NCI-H1417 (cell line): ENCODE measurements around the gene OR13J1.
A peak's percentile ranks its signal among the peaks of the same experiment; 100 is the strongest.
"Not testable (repeated sequence)": the region's sequence is repeated elsewhere in the genome, so short reads cannot be mapped to it uniquely, and the experiment has no call there.

Experiments
- DNase-seq, 3 experiments: peaks; one replicate each; lab custom pipeline; 2025; lab: John Stamatoyannopoulos, UW

Gene OR13J1

DNA sequence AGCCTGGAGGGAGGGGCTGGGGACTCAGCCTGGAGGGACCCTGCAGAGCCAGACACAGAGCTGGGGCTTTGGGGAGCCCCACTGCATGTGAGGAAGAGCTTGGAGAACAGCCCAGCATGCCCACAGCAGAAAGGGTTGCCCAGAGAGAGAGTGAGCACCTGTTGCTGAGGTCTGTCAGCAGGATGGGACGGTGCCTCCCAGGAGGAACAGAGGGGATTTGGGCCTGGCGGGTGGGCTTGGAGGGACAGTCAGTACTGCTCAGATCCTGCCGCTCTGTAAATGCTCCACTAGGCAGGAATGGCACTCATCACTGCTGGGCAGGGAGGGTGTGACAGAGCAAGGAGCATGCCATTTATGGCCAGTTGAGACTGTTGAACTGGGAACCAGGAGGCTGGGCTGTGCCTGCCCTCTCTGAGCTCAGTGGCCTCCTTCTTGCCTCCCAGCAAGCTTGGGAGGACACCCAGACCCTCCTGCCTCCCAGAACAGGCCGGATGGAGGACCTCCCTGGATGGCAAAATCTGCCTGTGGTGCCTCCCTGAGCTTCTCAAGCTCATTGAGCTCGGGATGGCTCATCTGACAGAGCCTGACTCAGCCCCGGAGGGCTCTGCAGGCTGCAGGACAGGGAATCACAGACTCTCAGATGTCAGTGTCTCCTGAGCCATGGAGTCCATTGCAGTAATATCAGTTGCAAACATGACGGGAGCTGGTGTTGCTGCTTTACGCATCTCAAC lies 35.0 kb upstream of the OR13J1 start:
- no peak for DNase-seq

DNA sequence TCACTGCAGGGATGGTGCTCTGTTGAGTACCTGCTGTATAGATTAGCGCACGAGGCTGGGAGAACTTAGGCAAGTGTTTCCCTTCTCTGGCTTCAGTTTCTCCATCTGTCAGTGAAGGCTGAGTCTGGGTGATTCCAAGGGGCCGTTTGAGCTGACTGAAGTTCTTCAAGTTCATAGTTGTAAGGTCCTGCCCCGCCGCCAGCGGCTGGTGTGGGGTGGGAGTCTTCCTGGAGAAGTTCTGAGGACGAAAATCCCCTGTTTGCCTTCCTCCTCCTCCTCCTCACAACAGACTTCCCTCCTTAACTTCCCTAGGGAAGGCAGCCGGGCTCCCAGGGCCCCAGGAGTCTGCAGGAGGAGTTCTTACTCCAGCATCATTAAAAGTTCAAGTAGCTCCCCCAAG lies 34.1 kb upstream of the OR13J1 start:
- no peak for DNase-seq

- DNase-seq = peak; percentile 33 to 74 (median 36)
Measured at GRCh38 chr9:35903049-35903448, 32.8 kb upstream of the OR13J1 start.

- DNase-seq = no peak
Measured at GRCh38 chr9:35899021-35899420, 28.8 kb upstream of the OR13J1 start.

GRCh38 chr9:35898337-35898736 lies 28.1 kb upstream of the OR13J1 start:
- DNase-seq = no peak

DNA sequence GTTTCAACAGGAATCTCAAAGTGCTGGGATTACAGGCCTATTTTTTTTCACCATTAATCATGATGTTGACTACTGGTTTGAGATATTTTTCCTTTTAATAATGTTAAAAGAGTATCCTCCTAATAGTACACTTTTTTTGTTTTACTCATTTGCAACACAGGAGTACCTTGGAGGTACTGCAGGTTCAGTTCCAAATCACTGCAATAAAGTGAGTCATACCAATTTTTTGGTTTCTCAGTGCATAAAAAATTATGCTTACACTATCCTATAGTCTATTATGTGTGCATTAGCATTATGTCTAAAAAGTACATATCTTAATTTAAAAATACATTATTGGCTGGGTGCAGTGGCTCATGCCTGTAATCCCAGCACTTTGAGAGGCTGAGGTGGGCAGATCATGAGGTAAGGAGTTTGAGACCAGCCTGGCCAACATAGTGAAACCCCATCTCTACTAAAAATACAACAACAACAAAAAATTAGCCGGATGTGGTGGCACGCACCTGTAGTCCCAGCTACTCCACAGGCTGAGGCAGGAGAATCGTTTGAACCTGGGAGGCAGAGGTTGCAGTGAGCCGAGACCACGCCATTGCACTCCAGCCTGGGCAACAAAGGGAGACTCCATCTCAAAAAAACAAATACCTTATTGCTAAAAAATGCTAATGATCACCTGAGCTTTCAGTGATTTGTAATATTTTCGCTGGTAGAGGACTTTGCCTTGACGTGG lies 27.3 kb upstream of the OR13J1 start:
- not testable (repeated sequence) for DNase-seq

GRCh38 chr9:35896570-35896969 lies 26.4 kb upstream of the OR13J1 start:
- DNase-seq = no peak

GRCh38 chr9:35892051-35892450 lies 21.9 kb upstream of the OR13J1 start:
- no peak for DNase-seq

GRCh38 chr9:35891646-35892045 lies 21.4 kb upstream of the OR13J1 start:
- no peak for DNase-seq

DNA sequence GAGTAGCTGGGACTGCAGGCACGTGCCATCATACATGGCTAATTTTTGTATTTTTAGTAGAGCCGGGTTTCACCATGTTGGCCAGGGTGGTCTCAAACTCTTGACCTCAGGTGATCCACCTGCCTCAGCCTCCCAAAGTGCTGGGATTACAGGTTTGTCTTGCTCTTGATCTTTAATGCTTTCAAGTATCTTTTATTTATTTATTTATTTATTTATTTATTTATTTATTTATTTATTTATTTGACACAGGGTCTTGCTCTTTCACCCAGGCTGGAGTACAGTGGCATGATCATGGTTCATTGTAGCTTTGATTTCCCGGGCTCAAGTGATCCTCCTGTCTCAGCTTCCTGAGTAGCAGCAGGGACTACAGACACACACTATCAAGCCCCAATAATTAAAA lies 14.7 kb upstream of the OR13J1 start:
- not testable (repeated sequence) for DNase-seq

DNA sequence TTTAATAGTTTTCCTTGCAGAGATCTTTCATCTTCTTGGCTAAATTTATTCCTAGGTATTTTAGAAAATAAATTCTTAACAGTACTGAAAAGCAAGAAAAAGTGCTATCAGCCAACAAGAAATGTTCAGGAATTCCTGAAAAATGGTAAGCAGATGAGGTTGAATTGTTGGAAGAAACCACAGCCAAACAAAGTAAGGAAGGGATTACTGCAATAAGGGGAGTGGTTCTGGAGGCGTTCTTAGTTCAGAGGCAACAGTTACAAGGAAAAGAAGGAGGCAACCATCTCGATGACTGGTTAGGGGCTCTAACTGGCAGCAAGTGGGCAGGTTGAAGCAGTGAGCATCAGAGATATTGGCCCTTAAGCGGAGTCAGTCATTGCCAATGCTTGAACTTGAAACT lies 12.8 kb upstream of the OR13J1 start:
- no peak for DNase-seq

DNA sequence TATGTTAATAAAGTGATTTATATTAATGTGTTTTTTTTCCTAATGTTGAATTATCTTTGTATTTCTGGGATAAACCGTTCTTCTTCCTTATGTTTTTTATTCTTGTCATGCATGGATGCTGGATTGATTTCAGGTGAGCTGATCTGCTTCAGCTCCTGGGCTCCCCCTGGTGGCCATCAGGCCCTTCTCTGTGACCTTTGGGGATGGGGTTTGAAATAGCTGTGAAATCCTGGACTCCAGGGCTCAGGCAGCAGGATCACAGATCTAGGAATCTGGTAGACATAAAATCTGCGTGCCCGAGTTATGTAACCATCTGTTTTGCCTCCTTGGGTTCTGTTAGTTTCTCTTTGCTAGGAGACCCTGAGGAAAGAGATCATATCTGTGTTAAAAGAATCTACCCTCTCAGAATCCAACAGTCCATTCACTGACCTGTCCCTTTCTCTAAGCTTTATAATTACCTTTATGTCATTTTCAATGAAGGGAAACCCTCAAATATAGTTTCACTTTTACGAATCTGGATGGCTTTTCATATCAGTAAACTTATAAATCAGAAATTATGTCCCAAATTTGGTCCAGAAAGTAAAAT lies 12.2 kb upstream of the OR13J1 start:
- peak; percentile 15 to 81 (median 45) for DNase-seq

DNA sequence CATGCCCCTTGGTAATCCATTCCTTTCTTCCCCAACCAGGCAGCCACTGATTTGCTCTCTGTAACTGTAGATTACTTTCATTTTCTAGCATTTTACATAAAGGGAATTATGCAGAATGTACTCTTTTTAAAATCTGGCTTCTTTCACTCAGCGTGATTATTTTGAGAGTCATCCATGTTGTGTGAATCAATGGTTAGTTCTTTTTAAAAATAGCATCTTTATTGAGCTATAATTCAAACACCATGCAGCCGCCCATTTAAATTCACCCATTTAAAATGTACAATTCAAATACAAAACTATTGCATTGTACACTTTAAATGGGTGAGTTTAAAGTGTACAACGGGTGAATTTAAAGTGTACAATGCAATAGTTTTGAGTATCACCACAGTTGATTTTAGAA lies 2.3 kb upstream of the OR13J1 start:
- no peak for DNase-seq

- DNase-seq = no peak
Measured at GRCh38 chr9:35871545-35871944, 1.3 kb upstream of the OR13J1 start.

GRCh38 chr9:35869621-35870216 lies 482 bp downstream of the OR13J1 start:
- no peak for DNase-seq

- no peak for DNase-seq
Measured at GRCh38 chr9:35868933-35869332, 1.3 kb downstream of the OR13J1 start.

- DNase-seq = no peak
Measured at GRCh38 chr9:35867538-35867937, 2.7 kb downstream of the OR13J1 start.

DNA sequence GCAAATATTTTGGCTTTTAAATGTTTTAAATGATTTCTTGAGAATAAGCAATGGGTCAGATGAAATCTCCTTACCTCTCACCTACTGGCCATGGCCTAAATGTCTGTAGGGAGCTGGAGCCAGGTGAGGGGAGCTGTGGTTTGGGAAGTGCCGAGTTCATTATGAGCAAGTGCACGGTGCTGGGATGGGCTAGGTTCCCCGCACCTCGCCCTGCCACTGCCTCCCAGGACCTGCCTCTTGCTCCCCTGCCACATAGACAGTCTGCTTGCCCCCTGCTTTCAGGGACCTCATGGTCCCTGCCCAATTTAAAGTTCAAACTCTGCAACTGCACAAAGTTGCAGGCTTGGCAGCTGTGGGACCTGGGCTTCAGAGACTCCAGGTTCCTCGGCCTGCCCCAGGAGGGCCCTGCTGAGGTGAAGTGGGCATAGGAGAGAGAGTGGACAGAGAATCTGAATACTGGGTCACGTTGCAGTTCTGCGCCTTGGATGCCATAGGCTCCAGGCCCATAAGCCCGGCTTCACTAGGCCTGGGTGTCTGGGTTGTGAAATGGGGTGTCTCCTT lies 5.4 kb downstream of the OR13J1 start:
- DNase-seq = no peak

GRCh38 chr9:35863583-35863982 lies 6.6 kb downstream of the OR13J1 start:
- no peak for DNase-seq

GRCh38 chr9:35862328-35862727 lies 7.9 kb downstream of the OR13J1 start:
- no peak for DNase-seq

DNA sequence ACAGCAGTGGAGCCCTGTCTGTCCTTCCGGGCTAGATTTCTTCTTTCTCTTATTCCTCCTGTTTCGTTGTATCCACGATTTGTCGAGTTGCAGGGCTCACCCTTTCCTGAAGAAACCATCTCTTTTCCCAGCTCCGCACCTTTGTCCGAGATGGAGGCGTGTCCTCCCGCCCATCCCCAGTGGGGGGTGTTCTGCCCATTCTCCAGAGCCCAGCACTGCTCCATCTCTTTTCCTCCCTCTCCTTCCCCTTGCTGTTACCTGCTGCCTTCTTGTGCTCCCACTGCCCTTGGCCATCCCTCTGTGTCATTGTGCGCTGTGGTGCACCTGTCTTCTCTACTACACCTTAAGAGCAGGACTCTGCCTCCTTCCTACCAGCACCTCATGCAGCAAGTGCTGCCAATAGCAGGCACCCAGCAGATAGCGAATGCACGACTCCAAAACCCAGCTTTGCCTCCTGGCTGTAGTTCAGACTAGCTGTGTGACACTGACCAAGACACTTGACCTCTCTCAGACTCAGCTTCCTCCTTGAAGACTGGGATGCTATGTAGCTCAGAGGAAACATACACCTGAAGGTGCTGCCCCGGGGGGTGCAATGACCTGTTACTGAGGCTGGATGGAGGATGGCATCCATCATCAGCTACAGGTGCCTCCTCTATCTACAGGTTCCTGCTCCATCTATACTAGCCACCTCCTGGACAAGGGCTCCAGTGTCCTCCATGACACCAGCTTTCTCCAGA lies 8.9 kb downstream of the OR13J1 start:
- no peak for DNase-seq

DNA sequence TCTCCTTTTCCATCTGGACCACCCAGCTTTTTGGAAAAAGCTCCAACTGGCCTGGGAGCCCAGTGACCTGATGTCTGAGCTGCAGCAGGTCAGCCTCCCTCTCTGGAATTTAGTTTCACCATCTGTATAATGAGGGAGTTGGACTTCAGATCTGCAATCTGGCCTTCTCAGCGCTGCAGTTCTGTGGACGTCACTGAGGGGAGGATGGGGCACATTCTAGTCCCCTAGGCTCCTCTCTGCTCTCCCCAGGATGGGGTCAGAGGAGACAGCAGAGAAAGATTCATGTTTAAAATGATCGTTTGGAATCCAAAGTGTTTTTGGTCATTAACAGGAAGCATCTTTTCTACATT lies 10.2 kb downstream of the OR13J1 start:
- no peak for DNase-seq
